Heart left ventricle (tissue), 16 donors: ENCODE data around the gene TTC23. TPM values are rescaled to one million over a fixed set of nuclear protein-coding genes. Genes with fewer than 3 reads are reported as not detected.

Source experiments
- ATAC-seq, 4 donors: fragments of 200-7000 bp; cut with Tn5 transposase; one replicate each; pipeline ENCODE4 v1.9.1; 2020 to 2022; ENCODE audit warnings: moderate library complexity in 4 of 4, mild to moderate bottlenecking in 3 of 4, moderate number of reproducible peaks in 1 of 4
- DNase-seq, 5 donors: peaks; one replicate each; pipeline ENCODE4 v3.0.0-alpha.2; 2020
- H3K27ac ChIP-seq, 12 donors: fragments of 200-600 bp; sonication (generic) in 4 of 12; one replicate each; pipeline versions ENCODE4 v1.5.0 to v1.8.0; 2016 to 2022; ENCODE audit warnings: mild to moderate bottlenecking in 2 of 12
- H3K27me3 ChIP-seq, 9 donors: fragments of 200-600 bp; sonication (generic) in 2 of 9; one replicate each; pipeline versions ENCODE4 v1.5.1 to v1.8.0; 2016 to 2022; ENCODE audit warnings: mild to moderate bottlenecking in 3 of 9
- H3K36me3 ChIP-seq, 9 donors: fragments of 200-600 bp; sonication (generic) in 2 of 9; one replicate each; pipeline versions ENCODE4 v1.5.0 to v1.8.0; 2018 to 2022; ENCODE audit warnings: mild to moderate bottlenecking in 2 of 9
- H3K4me1 ChIP-seq, 12 donors: fragments of 200-600 bp; sonication (generic) in 4 of 12; one replicate each; pipeline versions ENCODE4 v1.5.0 to v1.8.0; 2016 to 2022; ENCODE audit warnings: mild to moderate bottlenecking in 3 of 12
- H3K4me3 ChIP-seq, 12 donors: fragments of 200-600 bp; sonication (generic) in 4 of 12; one replicate each; pipeline versions ENCODE4 v1.5.0 to v1.8.0; 2017 to 2022; ENCODE audit warnings: mild to moderate bottlenecking in 9 of 12, moderate library complexity in 4 of 12
- H3K9me3 ChIP-seq, 12 donors: fragments of 200-600 bp; sonication (generic) in 4 of 12; one replicate each; pipeline versions ENCODE4 v1.5.0 to v1.8.0; 2016 to 2022; ENCODE audit warnings: mild to moderate bottlenecking in 1 of 12
- CTCF ChIP-seq, 12 donors: fragments of 200-600 bp; sonication (generic) in 4 of 12; IDR thresholded peaks; one replicate each; pipeline versions ENCODE4 v1.5.0 to v1.8.0; 2018 to 2022; ENCODE audit warnings: antibody characterized with exemption in 12 of 12, mild to moderate bottlenecking in 5 of 12
- POLR2A ChIP-seq, 2 donors: fragments of 450-650 bp; IDR thresholded peaks; one replicate each; pipeline ENCODE4 v1.6.1; 2017; ENCODE audit warnings: antibody characterized with exemption in 2 of 2, mild to moderate bottlenecking in 2 of 2, moderate library complexity in 2 of 2
- WGBS, 4 donors: extraction: QIAGEN DNeasy Blood & Tissue Kit in 2 of 4; methylation state at CpG; one replicate each; pipeline versions ENCODE4 v1.1.5 to v1.1.7; 2013 to 2018; 5-methylcytosine and 5-hydroxymethylcytosine counted together
- intact Hi-C, 10 donors: fragments of 100-400 bp; cut with DNase I; formaldehyde crosslinking; loops; one replicate each; pipeline versions ENCODE4 v1.11.1 to v1.14.2; 2022
- polyA plus RNA-seq, 2 donors: library from polyadenylated mRNA; stranded (reverse); fragments of 200-250 nt; gene quantifications; one replicate each; pipeline ENCODE4 v1.2.3, GENCODE V29; 2013
- total RNA-seq, 9 donors: library from RNA; depleted of rRNA in 2 of 9; stranded (reverse); fragments of >200 nt in 2 of 9; fragmentation: NEBNext Ultra II Directional in 3 of 9; extraction: Animal tissue kit (Norgen Biotek cat#: 25700) in 3 of 9; gene quantifications; one replicate each; pipeline versions ENCODE4 v1.1.0 to v1.2.4, GENCODE V29; 2016 to 2023
- donor health status: ischemic (EF 13 %, LVEDD 7.1; RV severe dilation, severe dysfunction).
- donor health status: healthy with polysubstance abuse.
- donor health status: DM: no; HTN: yes; CAD: no.
- donor health status: DM: no; HTN: no; CAD: no.
- donor health status: ischemic (EF 25% LVEDD 6.9; RV normal size, moderate dysfunction).
- donor health status: ischemic (EF 25% LVEDD 5.7; RV mildly dilated, moderate dysfunction).
- donor health status: healthy.
- donor health status: DM: yes; HTN: yes; CAD: no.
- donor health status: ischemic (EF 35%, LVEDD 5.7; RV mildly dilated, moderate dysfunction).
- donor health status: nonischemic (EF 11% LVEDD 7.7; RV severe dilation, severe dysfunction).
- donor health status: DM: yes; HTN: yes; CAD: no.
- donor health status: PGD.
- donor health status: ischemic (EF 29% LVEDD 5.4; RV normal size, mild dysfunction).
- donor health status: nonischemic (EF 23%, LVEDD 6.1; RV moderate dilation, normal function).

Gene TTC23
- total and polyA plus RNA-seq, 11 donors = 5.7 to 19.5 (median 10.4) TPM

GRCh38 chr15:99102332-99103235, 146.8 kb downstream of the TTC23 start:
- peaks cover 0 to 56% (median 0%) of the 10 kb centered on the region in 9 donors for H3K27me3 ChIP-seq
- no peak overlapping the region for H3K27ac ChIP-seq
- H3K36me3 ChIP-seq = no peaks in the 10 kb centered on the region
- WGBS, 4 donors = 78 to 85% (median 82%) methylated on average over 13 of the region's 13 CpGs
- no peaks in the 10 kb centered on the region for H3K9me3 ChIP-seq
- ATAC-seq = no peak
- peaks cover 0 to 33% (median 12%) of the 10 kb centered on the region in 12 donors for H3K4me1 ChIP-seq
- no peak for DNase-seq
- H3K4me3 ChIP-seq = no peak overlapping the region
- intact Hi-C loops = loop anchor here in 2 of 10 donors (2.0 kb wide), 1 partner anchor 110 kb away; no protein-coding TSS in a partner anchor
- TF ChIP-seq POLR2A (IDR thresholded peaks at IDR 0.05) = no peak
- TF ChIP-seq CTCF (IDR thresholded peaks at IDR 0.05) = no peak

- H3K27ac ChIP-seq = no peak overlapping the region
- no peak for ATAC-seq
- 69 to 89% (median 80%) methylated on average over 7 of the region's 7 CpGs for WGBS, 4 donors
Observed at GRCh38 chr15:99101501-99101900, 147.9 kb downstream of the TTC23 start.

GRCh38 chr15:99100245-99101173, 148.9 kb downstream of the TTC23 start:
- H3K27ac ChIP-seq = peak overlapping the region in 2 of 12 donors; percentile 37 to 51
- no peaks in the 10 kb centered on the region for H3K9me3 ChIP-seq
- DNase-seq = peak; percentile 79 to 91 (median 85)
- peaks cover 0 to 15% (median 3%) of the 10 kb centered on the region in 12 donors for H3K4me1 ChIP-seq
- TF ChIP-seq POLR2A (IDR thresholded peaks at IDR 0.05) = no peak
- peak; percentile 67 to 94 (median 81) for TF ChIP-seq CTCF (IDR thresholded peaks at IDR 0.05)
- ATAC-seq = peak; percentile 25 to 57 (median 45)
- H3K27me3 ChIP-seq = peaks cover 0 to 37% (median 0%) of the 10 kb centered on the region in 9 donors
- no peaks in the 10 kb centered on the region for H3K36me3 ChIP-seq
- peak overlapping the region in 11 of 12 donors; percentile 19 to 54 (median 44) for H3K4me3 ChIP-seq
- intact Hi-C loops = loop anchor here in 5 of 10 donors (1.0 to 2.0 kb wide), 2 partner anchors 112 to 113 kb away; no protein-coding TSS in a partner anchor
- 3 to 6% (median 4%) methylated on average over 33 to 50 of the region's 50 CpGs for WGBS, 4 donors

More at GRCh38 chr15:99101501-99101900, 147.9 kb downstream of the TTC23 start:
- TF ChIP-seq CTCF (IDR thresholded peaks at IDR 0.05) = no peak
- no peak for TF ChIP-seq POLR2A (IDR thresholded peaks at IDR 0.05)
- Histone ChIP-seq H3K27me3 (peaks cover 0 to 47% (median 0%) of the 10 kb centered on the region in 9 donors), H3K4me1 (peaks cover 0 to 25% (median 8%) of the 10 kb centered on the region in 12 donors), H3K36me3 (no peaks in the 10 kb centered on the region), H3K9me3 (no peaks in the 10 kb centered on the region), H3K4me3 (no peak overlapping the region)
- no peak for DNase-seq
- intact Hi-C loops = loop anchor here in 2 of 10 donors (2.0 kb wide), 1 partner anchor 111 kb away; no protein-coding TSS in a partner anchor
